Measurements from ENCODE around the gene MACROD1. TPM values are rescaled to one million over a fixed set of nuclear protein-coding genes. Genes with fewer than 3 reads are reported as not detected.
A peak's percentile ranks its signal among the peaks of the same experiment; 100 is the strongest.

The MACROD1 gene
- total and polyA plus RNA-seq, 9 of the 15 experiments (the other 6 are each of a cell fraction or from before 2014, with no cell fraction given), result 1.1 to 60.0 (median 26.4) TPM

DNA sequence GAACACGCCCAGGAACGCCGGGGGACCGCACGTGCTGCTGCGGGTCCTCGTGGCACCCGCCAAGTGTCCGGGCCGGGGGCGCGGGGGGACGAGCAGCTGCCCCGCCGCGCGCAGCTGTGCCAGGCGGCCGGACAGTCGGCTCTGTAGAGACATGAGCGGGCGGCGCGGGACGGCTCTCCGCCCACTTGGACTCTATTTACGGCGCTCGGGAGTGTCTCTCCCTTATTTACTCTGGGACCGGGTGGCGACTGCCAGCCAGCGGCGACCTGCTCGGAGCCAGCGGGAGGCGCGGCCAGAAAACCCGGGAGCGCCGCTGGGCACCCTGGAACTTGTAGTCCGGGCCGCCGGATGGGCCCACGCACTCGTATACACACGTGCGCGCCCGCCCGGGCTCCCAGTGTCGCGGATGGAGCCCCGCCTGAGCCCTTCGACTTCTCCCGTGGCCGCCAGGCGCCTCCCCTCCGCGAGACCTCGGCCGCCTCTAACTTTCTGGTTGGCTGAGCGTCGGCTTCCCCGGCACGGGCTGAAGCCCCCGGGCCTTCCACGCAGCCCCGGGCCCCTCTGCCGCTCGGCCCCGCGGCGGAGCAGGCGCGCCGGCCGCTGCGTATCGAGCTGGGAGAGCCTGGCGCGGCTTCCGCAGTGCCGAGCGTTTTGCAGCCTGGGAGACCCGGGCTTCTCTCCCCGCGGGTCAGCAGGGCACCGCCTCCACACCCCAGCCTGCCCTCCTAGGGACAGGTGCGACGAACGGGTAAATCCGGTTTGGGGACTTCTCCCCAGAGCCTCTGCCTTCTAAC lies at the start of gene MACROD1 (continued):
- TF ChIP-seq, protein P1, sequence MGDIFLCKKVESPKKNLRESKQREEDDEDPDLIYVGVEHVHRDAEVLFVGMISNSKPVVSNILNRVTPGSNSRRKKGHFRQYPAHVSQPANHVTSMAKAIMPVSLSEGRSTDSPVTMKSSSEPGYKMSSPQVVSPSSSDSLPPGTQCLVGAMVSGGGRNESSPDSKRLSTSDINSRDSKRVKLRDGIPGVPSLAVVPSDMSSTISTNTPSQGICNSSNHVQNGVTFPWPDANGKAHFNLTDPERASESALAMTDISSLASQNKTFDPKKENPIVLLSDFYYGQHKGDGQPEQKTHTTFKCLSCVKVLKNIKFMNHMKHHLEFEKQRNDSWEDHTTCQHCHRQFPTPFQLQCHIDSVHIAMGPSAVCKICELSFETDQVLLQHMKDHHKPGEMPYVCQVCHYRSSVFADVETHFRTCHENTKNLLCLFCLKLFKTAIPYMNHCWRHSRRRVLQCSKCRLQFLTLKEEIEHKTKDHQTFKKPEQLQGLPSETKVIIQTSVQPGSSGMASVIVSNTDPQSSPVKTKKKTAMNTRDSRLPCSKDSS (IDR thresholded peaks at IDR 0.05; ENCODE audit: low read depth, partially characterized antibody), result no peak
- TF ChIP-seq TFE3 (CRISPR knock-in tag; IDR thresholded peaks at IDR 0.05), result no peak
- TF ChIP-seq ESRRA (IDR thresholded peaks at IDR 0.05; ENCODE audit: borderline replicate concordance, low read depth), result 0 out of 2 replicates have a peak, but pooled peaks have one; percentile 20
- no peak for TF ChIP-seq ESRRB (CRISPR knock-in tag; IDR thresholded peaks at IDR 0.05; ENCODE audit: borderline replicate concordance)
- TF ChIP-seq NFXL1 (CRISPR knock-in tag; IDR thresholded peaks at IDR 0.05), result no peak
- TF ChIP-seq SMAD2 (IDR thresholded peaks at IDR 0.05; ENCODE audit: low read depth, low read length), result no peak
- no peak for TF ChIP-seq MCM2 (IDR thresholded peaks at IDR 0.05; ENCODE audit: low read depth)
- no peak; the same call in 1 of the 2 replicates for TF ChIP-seq TCF7 (IDR thresholded peaks at IDR 0.05; ENCODE audit: borderline replicate concordance)
- TF ChIP-seq HDAC8 (tag; IDR thresholded peaks at IDR 0.05), result no peak
- TF ChIP-seq ZFX (CRISPR knock-in tag; IDR thresholded peaks at IDR 0.05), result peak; percentile 94
- TF ChIP-seq ETS2 (tag; IDR thresholded peaks at IDR 0.05; ENCODE audit: borderline replicate concordance, poor library complexity, severe bottlenecking), result no peak
- TF ChIP-seq ZNF232 (CRISPR knock-in tag; IDR thresholded peaks at IDR 0.05), result peak; percentile 82; the same call in 1 of the 2 replicates
- no peak for TF ChIP-seq RFX5 (IDR thresholded peaks at IDR 0.05; ENCODE audit: low read depth, low read length)
- peak; percentile 77 for TF ChIP-seq MBD2 (IDR thresholded peaks at IDR 0.05; ENCODE audit: borderline replicate concordance, low read depth)
- TF ChIP-seq SMARCA4 (IDR thresholded peaks at IDR 0.05), result no peak
- TF ChIP-seq MNT (conservative IDR thresholded peaks at IDR 0.05), result peak; percentile 95 to 97
- TF ChIP-seq HNRNPUL1 (IDR thresholded peaks at IDR 0.05; ENCODE audit: low read length), result no peak
- no peak for TF ChIP-seq MXD1 (CRISPR knock-in tag; IDR thresholded peaks at IDR 0.05; ENCODE audit: borderline replicate concordance, poor library complexity, severe bottlenecking)
- peak; percentile 47 for TF ChIP-seq PML (IDR thresholded peaks at IDR 0.05; ENCODE audit: low read length)
- TF ChIP-seq ZNF586 (CRISPR knock-in tag; conservative IDR thresholded peaks at IDR 0.05), result no peak
- TF ChIP-seq PYGO2 (tag; IDR thresholded peaks at IDR 0.05), result no peak
